Stimulated activated CD4-positive, alpha-beta T cell treated with anti-CD3 and anti-CD28 coated beads, Interleukin-1b, Interleukin-23, amount 100 ng/mL, for 4 hours (primary cell): ENCODE data around the gene RBPJ.
A peak's percentile ranks its signal among the peaks of the same experiment; 100 is the strongest.
"Not testable (repeated sequence)": the region's sequence is repeated elsewhere in the genome, so short reads cannot be mapped to it uniquely, and the experiment has no call there.

ENCODE experiments used
- DNase-seq, 2 donors: peaks; one replicate each; pipeline ENCODE4 v3.0.0-alpha.2; 2020; ENCODE audit warnings: low read depth in 2 of 2

RBPJ gene

GRCh38 chr4:26342328-26343037, 21.7 kb downstream of the RBPJ start:
- no peak for DNase-seq

- no peak for DNase-seq
Measured at GRCh38 chr4:26343038-26343398, 22.2 kb downstream of the RBPJ start.

DNA sequence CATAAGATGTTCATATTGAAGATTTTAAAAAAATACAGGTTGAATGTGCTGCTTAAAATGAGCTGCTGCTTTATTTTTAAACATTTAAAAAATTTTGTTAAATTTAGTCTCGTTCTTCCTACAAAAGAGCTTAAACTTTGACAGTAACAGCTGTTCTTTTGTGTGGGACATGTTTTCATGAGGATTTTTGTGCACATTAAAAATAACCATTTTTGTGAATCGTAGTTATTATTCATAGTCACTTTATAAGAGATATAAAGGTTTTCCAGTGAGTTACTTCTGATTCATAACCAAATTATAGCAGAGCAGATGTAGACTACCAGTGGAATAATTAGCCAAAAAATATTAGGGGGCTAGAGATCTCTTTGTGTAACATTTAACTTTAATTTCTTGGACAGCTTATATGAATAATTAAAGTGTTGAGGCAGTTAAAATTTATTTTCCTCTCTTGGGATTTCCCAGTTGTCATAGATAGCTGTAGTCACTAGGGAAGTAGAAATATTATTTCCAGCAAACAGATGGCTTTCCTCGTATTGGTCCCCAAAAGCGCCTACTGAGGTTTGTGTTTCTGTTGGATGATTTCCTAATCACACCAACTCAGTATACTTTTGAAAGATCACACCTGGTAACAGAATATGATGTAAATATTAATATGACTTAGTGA, 24.2 kb downstream of the RBPJ start:
- DNase-seq = no peak

DNA sequence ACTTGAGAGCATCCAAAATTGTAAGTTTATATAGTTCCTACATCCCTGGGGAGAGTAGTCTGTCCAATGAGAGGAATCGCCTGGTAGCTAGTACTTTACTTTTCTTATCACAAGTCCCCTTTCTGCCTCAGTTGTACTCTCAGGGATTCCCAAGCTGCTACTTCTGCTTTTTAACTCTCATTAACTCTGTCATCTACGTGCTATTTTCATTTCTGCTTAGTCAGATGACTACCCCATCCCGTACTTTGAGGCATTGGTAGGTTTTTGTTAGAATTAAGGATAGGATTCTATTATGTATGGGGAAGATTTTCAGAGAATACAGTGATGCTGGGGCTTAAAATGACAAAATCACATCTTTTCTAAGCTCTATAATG, 24.7 kb downstream of the RBPJ start:
- DNase-seq = no peak

GRCh38 chr4:26346203-26346620, 25.4 kb downstream of the RBPJ start:
- DNase-seq = no peak

GRCh38 chr4:26349496-26349895, 28.7 kb downstream of the RBPJ start:
- no peak for DNase-seq

DNA sequence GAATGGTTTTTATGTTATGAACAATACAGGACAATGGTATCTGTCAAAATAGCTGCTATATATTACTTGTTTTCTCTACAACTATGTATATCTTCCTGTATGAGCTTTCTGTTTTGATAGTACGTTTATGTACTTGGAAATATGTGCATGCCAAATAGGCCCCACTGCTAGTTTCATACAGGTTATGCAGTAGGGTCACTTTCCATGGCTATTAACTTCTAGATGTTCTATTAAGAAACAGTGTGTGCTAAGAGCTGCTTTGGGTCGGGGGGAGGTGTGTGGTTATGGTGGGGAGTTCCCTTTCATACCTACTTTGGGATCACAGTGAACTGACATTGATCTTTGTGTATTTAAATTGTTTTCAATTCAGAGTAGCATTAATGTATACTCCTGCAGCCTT, 30.9 kb downstream of the RBPJ start:
- no peak for DNase-seq

GRCh38 chr4:26354491-26354890, 33.7 kb downstream of the RBPJ start:
- no peak for DNase-seq

- no peak for DNase-seq
Measured at GRCh38 chr4:26355392-26356052, 34.7 kb downstream of the RBPJ start.

DNA sequence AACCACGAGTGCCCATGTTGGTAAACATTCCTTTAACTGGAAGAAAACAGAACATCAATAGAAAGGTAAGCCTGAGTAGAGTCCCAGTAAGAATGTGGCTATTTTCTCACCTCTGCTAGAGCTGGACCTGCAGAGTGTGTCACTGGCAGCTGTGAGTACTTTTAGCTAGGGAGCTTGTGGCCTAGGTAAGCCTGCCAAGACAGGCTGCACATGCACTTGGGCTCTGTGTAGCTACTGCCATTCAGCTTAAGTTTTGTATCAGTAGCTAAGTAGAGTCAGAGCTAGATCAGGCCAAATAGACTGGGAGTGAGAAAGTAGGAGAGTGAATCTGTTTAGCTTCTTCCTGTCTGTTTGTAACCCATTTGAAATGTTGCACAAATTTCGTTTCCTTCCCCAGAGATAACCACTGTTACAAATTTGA, 35.3 kb downstream of the RBPJ start:
- DNase-seq = no peak

DNA sequence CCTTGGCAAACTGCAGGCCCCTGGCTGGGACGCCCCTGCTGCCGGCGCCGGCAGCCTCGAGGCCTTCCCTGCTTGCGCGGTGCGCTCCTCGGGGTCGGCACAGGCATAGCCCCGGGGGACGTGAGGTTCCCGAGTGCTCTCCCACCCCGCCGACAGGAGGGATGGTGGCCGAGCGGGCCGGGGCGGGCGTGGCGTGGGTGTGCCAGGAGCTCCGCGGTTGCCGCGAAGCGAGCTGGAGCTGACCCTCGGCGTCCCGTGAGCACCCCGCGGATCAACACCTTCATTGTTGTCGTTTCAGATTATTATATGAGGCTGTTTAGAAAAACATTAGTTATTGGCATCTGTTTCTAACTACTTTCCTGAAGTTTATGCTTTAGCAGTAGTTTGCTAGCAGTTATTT, 38.7 kb downstream of the RBPJ start:
- DNase-seq = not testable (repeated sequence)

GRCh38 chr4:26360273-26360672, 39.5 kb downstream of the RBPJ start:
- no peak for DNase-seq

DNA sequence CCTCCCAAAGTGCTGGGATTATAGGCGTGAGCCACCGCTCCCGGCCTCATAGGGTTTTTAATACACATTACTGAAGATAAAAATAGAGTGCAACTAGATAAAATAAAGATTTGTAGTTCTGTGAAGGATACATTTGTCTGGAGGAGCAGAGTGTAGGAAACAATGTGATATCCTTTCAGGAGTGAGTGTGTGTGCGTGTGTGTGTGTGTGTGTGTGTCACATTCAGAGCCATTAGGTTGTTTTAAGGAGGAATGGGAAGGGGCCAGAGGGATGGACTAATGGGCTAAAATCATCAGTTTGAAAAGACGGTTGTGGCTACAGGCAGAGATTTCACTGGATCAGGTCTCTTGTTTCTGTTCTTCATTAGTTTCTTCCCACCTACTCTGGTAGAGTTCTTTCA, 40.0 kb downstream of the RBPJ start:
- no peak for DNase-seq

GRCh38 chr4:26361297-26361696, 40.5 kb downstream of the RBPJ start:
- DNase-seq = no peak

DNA sequence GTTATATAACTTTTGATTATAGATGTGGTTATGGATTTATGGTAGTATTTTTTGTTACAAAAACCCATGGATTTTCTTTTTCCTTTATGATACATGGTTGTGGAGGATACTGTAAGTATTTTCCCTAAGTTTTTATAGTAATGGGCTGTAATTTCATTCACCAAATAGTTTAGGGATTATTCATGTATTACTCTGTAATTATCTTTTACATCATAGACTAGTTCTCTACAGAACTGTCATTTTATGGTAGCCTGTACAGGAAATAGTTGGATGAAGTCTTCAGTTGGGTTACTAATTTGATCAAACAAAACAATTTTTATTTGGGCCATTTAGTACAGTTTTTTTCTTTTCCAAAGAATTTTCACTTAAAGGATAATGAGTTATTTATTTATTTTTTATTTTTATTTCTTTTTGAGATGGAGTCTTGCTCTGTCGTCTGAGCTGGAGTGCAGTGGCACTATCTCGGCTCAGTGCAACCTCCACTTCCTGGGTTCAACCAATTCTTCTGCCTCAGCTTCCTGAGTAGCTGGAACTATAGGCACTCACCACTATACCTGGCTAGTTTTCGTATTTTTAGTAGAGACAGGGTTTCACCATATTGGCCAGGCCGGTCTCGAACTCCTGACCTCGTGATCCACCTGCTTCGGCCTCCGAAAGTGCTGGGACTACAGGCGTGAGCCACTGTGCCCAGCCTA, 42.1 kb downstream of the RBPJ start:
- no peak for DNase-seq

DNA sequence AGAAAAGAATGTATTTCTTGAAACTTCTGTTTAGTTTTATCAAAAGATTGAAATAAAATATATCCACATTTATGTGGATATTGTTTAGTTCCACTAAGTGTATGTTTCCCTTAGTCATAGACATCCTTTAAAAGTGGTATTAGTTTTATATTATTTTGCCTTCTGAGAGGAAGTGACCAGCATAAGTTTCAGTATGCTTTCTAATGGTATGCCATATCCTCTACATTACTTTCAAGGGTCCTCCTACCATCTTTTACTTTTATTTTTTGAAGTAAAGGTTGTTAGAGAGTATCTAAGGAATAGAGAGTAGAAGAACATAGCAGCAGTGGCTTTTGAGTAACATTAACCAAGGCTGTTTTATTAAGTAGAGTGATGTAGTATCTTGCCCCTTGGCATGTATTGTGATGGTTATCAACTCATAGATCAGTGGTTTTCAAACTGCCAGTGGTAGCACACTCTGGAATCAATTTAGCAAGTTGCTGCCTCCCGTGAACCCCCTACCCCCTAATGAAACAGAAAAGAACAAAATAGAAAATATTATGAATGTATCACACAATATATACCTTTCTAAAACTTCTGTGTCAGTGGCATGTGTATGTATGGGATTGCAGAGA, 44.8 kb downstream of the RBPJ start:
- no peak for DNase-seq

GRCh38 chr4:26367811-26368210, 47.0 kb downstream of the RBPJ start:
- DNase-seq = no peak

- no peak for DNase-seq
Measured at GRCh38 chr4:26368685-26369084, 47.9 kb downstream of the RBPJ start.

DNA sequence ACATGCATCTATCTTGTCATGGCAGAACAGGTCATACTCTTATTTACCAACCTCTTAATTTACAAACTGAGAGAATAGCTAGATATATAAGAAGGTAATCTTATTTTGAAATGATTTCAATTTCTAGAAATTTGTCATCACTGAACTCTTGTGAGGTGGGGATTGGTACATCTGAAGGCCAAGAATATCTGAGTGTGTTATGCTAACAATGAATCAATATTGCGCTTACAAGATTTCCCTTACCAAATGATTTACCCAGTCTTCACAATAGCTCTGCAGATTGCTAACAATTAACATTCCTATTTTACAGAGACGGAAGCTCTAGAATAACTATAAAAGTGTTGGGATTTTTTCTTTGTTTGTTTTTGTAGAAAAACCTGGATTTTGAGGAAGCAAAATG, 48.3 kb downstream of the RBPJ start:
- DNase-seq = no peak

DNA sequence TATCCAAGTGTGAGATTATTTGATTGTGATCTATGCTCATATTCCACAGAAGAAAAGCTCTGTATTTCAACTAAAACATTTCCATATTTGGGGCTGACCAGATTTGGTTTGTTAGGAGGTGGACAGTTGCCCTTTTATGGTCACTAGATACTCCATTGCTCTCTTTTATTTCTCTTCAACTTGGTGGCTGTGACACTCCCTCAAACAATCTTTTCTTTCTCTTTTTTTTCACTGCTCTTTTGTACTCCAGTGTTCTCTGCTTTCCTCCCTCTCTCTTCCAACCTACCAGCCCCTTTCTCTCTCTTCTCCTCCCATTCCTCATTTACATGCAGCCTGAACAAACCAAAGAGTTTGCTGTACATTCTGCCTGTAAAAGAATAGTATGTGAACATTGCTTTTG, 48.8 kb downstream of the RBPJ start:
- DNase-seq = no peak

- no peak for DNase-seq
Measured at GRCh38 chr4:26372076-26372475, 51.3 kb downstream of the RBPJ start.

DNA sequence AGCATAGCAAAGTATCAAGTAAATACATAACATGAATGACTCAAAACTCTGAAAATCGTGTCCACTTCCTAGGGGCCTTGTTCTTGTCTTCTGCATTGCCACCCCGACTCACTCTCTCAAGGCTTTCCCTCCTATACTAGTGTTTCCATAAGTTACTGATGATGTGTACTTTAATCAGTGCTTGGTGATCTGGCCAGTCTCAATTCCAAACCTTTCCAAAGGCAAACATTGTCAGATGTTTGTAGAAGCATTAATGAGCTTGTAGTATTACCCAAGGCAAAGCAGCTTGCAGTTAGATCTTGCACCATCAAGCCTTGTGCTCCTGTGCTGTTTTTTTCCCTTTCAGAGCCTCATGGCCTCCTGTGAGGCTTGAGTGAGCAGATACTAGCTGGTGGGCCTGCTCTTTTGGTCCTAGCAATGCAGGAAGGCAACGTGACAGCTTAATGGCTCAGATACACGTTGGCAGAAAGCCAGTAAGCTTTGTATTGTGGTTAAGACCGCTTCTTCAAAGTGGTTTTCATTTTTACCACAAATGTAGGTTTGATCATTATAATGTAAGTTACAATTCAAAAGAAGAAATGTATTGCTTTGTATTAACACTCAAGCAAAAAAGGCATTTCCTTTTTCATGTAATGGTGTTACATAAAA, 51.8 kb downstream of the RBPJ start:
- DNase-seq = peak in 1 of 2 donors; percentile 17
